Stimulated activated naive CD8-positive, alpha-beta T cell treated with anti-CD3 and anti-CD28 coated beads, Interleukin-15, Interleukin-2, amounts not matched to agents 100 U/mL and 50 U/mL, for 24 hours (primary cell): ENCODE data around the gene RASSF3.
"Not testable (repeated sequence)": the region's sequence is repeated elsewhere in the genome, so short reads cannot be mapped to it uniquely, and the experiment has no call there.

Source experiments
- ATAC-seq: fragments of 150-1000 bp; cut with Tn5 transposase; one replicate; pipeline ENCODE4 v1.10.0; 2021
- DNase-seq: peaks from one replicate; pipeline ENCODE4 v3.0.0; 2021

RASSF3 gene, protein sequence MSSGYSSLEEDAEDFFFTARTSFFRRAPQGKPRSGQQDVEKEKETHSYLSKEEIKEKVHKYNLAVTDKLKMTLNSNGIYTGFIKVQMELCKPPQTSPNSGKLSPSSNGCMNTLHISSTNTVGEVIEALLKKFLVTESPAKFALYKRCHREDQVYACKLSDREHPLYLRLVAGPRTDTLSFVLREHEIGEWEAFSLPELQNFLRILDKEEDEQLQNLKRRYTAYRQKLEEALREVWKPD

GRCh38 chr12:64610079-64610659 is at the start of gene RASSF3:
RASSF3 (plus strand) TSS chr12:64610495; CDS start chr12:64610633, 138 bp downstream.
- DNase-seq (peak; percentile 83), ATAC-seq (peak; percentile 77)

GRCh38 chr12:64561302-64562136 is 48.8 kb upstream of the RASSF3 start:
- DNase-seq (no peak), ATAC-seq (no peak)

DNA sequence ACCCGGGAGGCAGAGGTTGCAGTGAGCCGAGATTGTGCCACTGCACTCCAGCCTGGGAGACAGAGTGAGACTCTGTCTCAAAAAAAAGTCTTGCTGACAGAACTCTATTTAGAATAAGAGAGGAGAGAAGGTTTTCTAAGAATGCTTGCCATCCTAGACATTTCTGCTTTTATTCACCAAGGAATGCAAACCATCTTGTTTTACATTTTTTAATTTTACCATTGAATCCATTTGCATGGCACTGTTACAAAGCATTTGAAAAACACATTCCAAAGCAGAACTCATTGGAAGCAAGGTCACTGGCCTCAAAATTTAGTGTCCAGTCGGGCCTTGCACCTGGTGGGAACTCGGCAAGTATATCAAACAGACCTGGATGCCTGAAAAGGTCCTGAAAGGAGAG is 44.2 kb upstream of the RASSF3 start:
- no peak for ATAC-seq
- DNase-seq, result no peak

DNA sequence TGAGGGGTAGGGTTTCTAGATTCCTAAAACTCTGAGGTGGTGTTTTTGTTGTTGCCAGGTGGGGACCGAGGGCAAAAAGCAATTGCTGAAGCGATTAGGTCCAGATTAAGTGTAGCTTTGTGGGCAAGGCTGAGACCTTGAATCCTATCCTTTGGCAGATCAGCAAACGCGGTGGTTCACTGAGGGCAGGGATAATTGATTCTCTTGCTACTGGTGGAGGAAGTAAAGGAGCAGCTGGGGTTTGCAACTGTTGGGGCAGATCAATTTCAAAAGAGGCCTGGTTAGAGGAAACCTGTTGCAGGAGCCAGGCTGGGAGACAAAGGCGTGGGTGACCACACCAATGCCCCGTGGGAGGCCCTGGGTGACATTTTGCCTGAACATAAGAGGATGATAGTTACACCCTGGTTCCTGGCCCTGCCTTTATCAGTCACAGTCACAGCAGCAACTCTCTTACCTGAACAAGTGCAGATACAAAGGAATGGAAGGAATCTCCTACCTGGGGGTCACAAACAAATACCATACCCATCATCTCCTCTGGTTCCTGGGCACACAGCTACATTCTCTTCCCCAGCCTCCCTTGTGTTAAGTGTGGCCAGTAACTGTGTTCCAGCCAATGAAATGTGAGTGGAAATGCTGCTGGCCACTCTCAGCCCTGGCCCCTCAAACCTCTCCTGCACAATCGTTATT is 43.3 kb upstream of the RASSF3 start:
- DNase-seq (no peak), ATAC-seq (no peak)

- ATAC-seq (no peak), DNase-seq (no peak)
These were observed 42.7 kb upstream of the RASSF3 start for GRCh38 chr12:64567570-64567969.

DNA sequence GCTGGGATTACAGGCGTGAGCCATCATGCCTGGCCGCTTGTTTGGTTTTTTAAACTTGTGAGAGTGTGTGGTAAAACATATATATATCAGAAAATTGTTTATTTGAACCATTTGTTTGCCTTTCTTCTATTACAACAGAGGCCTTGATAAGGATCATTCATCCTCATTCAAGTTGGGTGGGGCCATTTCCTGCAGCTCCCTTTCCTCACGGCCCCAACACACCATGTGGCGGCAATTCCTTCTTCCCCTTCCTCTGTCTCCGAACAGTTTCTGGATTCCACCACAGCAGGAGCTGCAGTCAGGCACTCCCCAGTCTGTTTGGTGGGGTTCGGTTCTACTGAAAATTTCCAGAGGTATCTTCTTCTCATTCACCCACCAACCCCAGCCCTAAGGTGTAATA is 42.0 kb upstream of the RASSF3 start:
- no peak for DNase-seq
- no peak for ATAC-seq

DNA sequence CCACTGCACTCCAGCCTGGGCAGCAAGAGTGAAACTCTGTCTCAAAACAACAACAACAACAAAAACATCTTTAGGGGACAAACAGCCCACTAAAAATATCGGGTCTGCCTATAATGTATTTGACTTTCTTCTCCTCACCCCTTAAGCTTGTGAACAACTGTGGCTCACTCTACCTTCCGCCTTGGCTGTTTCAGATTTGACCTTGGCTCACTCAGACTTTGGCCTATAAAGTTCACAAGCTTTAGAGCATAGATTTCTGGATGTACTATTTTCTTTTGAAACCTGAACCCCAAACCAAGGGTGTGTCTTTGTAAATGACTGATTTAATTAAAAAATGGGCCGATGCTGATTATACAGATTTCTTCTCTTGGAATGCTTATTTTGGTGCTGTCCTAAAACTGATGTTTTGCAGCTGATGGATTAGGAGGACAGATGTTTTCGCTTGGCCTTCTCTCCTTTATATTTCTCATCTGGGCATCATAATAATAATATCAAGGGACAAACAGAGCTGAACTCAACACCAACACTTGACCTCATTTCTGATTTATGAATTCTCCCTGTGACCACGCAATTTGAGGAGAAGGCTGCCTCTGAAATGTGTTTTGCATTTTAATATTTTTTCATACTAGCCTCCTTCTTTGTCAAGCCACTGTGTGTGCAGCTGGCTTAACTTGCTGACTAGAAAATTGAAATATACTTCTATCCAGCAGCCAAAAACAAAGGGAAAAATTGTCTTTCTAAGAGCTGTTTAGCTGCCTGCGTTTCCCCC is 40.2 kb upstream of the RASSF3 start:
- ATAC-seq (no peak), DNase-seq (no peak)

- DNase-seq, result no peak
- no peak for ATAC-seq
These were observed 38.9 kb upstream of the RASSF3 start for GRCh38 chr12:64571411-64571810.

GRCh38 chr12:64572241-64572640 is 38.1 kb upstream of the RASSF3 start:
- DNase-seq, result no peak
- ATAC-seq, result no peak

DNA sequence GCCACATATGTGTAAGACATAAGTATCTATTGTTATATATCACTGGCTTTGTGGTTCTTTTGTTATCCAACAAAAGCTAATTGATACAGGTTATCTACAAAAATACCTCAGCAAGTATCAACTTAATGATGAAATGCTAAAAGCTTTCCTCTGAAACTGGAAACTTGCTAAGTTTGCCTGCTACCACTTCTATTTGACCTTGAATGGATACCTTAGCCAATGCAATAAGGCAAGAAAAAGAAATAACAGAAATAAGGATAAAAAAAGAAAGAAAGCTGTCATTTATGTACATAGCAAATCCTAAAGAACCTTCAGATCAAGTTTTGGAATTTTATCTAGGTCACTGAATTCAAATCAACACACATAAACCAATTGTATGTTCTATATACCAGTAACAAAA is 35.5 kb upstream of the RASSF3 start:
- no peak for ATAC-seq
- DNase-seq, result no peak

GRCh38 chr12:64577046-64577445 is 33.2 kb upstream of the RASSF3 start:
- DNase-seq (no peak), ATAC-seq (no peak)

DNA sequence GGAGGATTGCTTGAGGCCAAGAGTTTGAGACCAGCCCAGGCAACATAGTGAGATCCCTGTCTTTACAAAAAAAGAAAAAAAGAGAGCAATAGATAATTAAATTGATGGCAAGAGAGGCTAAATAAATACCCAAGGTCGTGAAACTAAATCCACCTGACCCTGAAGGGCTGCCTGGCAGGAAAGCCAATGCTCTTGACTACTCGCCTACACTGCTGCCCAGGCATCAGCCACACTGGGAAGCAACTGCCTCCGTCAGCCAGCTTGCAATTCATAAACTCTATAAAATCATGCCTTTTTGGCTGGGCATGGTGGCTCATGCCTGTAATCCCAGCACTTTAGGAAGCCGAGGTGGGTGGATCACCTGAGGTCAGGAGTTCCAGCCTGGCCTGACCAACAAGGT is 31.7 kb upstream of the RASSF3 start:
- DNase-seq (no peak), ATAC-seq (no peak)

- DNase-seq, result no peak
- ATAC-seq, result no peak
These were observed 29.6 kb upstream of the RASSF3 start for GRCh38 chr12:64580681-64581080.

- ATAC-seq (no peak), DNase-seq (no peak)
These were observed 28.2 kb upstream of the RASSF3 start for GRCh38 chr12:64582114-64582513.

DNA sequence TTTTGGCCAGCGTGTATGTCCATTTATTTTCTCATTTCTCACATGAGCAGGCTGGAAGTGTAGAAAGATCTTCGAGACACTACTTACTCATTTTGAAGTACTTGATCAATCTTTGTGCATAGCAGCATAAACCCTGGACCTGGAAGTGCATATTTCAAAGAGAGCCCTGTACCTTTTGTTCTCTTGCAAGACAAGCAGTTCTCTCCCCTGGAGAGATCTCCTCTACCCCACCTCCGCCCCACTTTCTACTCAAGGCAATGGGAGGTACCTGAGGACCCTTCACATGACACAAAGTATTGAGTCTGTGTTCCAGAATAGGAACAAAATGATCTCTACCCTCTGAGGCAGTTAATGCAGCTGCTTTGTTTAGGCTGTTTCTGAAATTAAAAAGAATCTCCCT is 27.4 kb upstream of the RASSF3 start:
- DNase-seq, result no peak
- ATAC-seq, result no peak

DNA sequence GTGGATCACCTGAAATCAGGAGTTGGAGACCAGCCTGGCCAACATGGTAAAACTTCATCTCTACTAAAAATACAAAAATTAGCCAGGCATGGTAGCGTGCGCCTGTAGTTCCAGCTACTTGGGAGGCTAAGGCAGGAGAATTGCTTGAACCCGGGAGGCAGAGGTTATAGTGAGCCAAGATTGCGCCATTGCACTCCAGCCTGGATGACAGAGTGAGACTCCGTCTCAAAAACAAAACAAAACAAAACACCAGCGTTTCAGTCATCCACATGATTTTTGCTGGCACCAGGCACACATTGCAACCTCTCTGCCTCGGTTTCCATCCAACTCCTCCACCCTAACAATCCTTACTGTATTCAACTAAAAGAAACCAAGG is 26.9 kb upstream of the RASSF3 start:
- ATAC-seq, DNase-seq: not testable (repeated sequence)

DNA sequence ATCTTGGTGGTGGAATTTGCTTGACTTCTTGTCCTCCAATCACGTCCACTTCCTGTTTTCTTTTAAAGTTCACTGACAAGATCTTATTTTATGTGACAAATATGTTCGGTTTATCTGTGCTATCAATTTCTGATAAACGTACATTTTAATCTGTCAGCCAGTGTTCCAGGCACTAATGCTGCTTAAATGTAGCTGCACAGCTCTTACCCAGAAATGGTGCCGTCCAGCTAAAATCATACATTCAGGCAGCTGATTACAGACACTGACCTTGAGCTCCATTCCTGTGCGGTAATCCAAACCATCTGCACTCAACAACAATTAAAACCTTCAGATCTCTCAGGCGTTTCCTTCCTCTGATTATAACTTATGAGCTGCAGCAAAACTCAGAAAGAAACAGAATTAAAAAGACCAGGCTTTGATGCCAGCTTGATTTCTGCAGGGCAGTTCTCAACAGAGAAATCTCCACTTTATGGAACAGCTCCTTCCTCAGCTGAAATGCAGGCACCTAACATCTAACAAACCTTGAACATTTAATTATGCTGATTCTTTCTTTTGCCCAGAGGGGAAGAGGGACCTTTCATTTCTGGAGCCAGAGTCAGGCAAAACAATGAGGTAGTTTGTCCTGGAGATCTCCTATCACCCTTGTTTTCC is 26.4 kb upstream of the RASSF3 start:
- ATAC-seq, result no peak

DNA sequence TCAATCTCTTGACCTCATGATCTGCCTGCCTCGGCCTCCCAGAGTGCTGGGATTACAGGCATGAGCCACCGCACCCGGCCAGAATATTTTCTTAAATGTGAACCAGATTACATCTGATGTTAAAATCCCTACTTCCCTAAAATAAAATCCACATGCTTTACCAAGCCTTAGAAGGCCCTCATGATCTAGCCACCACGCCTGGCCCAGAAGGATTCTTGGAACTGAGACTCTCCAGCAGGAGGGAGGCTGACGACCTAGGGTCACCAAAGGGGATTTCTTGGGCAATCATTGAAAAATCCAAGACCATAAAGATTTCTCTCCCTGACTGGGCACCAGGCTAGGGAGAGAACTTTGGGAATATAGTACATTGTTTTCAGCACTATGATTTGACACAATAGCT is 25.2 kb upstream of the RASSF3 start:
- DNase-seq (no peak), ATAC-seq (no peak)

More for the DNA sequence above, 26.4 kb upstream of the RASSF3 start:
- no peak for DNase-seq

DNA sequence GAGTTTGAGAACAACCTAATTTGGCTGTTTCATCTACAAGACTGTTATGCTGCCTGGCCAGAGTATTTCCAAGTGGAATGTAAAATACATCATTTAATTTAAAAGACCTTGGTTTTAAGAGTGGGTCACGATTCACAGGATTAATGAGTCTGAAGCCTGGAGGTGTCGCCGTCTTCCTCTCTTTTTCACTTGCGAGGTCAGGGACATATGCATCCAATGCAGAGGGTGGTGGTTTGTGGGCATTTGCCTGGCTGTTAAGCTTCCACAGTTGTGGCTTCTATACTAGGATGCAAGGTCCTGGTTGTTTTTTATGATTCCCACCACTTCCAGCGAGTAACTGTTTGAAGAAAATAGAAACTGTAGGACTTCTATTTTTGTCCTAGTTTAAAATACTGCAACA is 22.8 kb upstream of the RASSF3 start:
- DNase-seq (no peak), ATAC-seq (no peak)

DNA sequence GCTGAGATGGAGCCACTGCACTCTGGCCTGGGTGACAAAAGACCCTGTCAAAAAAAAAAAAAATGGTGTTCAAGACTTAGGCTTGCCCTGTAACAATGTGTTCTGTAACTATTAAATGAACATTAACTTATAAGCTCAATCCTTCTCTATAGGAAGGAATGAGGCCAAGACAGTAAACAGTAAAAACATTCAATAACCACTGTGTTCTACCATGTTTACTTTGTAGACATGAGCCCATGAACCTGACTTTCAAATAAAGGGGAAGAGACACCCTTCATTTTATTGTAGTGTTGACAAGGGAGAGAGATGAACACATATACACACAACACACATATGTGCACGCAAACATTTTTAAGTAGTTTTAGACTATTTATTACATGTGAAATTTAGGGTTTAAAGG is 20.1 kb upstream of the RASSF3 start:
- DNase-seq, result no peak
- no peak for ATAC-seq
